ENCODE data around the gene PIAS4.
"Not testable (repeated sequence)": the region's sequence is repeated elsewhere in the genome, so short reads cannot be mapped to it uniquely, and the experiment has no call there.

Gene PIAS4

DNA sequence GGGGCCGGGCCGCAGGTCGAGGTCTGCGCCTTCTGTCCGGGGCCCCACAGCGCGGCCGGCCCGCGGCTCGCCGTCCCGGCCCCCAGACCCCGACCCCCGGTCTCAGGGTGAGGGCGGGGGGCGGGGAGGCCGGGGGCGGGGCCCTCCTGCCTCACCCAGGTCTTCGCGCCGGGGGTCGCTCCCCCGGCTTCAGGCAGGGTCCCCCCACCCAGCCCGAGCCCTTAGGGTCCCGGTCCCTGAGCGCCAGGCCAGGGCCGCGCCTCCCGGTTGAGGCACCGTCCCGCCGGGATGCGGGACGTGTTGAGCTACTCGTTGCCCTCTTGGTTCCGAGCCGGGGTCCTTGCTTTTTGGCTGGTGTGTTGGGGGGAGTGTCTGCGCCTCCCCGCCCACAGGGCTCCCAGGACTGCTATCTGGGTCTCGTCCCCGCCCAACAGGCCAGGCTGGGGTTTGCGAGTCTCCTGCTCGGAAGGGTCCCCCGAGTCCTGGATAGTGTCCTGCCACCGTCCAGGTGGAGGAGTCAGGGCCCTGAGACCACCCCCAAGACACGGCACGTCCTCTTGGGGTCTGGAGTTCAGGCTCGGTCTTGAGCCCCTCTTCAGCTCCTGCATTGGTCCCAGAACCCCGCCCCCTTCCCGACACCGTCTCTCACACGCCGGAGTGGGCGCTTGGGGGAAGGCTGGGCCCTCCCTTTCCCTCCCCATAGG, 452 bp downstream of the PIAS4 start:
- peaks cover 45% of the 10 kb centered on the region for H4K20me1 ChIP-seq (ENCODE audit: insufficient read depth, low read length)
- H2AFZ ChIP-seq (ENCODE audit: low read depth, low read length): peak overlapping the region; percentile 68
- H3K79me2 ChIP-seq (ENCODE audit: insufficient read depth, low read length): peaks cover 58% of the 10 kb centered on the region
- ATAC-seq (ENCODE audit: insufficient read depth, low read depth) (peak; percentile 1; the same call in 1 of the 3 replicates), DNase-seq (peak; percentile 52)
- peak overlapping the region; percentile 89 for H3K9ac ChIP-seq (ENCODE audit: low read depth, low read length)
- no peak for TF ChIP-seq EZH2 (IDR thresholded peaks at IDR 0.05; ENCODE audit: borderline replicate concordance, low read depth, low read length, severe bottlenecking)
- TF ChIP-seq, protein P1, sequence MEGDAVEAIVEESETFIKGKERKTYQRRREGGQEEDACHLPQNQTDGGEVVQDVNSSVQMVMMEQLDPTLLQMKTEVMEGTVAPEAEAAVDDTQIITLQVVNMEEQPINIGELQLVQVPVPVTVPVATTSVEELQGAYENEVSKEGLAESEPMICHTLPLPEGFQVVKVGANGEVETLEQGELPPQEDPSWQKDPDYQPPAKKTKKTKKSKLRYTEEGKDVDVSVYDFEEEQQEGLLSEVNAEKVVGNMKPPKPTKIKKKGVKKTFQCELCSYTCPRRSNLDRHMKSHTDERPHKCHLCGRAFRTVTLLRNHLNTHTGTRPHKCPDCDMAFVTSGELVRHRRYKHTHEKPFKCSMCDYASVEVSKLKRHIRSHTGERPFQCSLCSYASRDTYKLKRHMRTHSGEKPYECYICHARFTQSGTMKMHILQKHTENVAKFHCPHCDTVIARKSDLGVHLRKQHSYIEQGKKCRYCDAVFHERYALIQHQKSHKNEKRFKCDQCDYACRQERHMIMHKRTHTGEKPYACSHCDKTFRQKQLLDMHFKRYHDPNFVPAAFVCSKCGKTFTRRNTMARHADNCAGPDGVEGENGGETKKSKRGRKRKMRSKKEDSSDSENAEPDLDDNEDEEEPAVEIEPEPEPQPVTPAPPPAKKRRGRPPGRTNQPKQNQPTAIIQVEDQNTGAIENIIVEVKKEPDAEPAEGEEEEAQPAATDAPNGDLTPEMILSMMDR (IDR thresholded peaks at IDR 0.05; ENCODE audit: borderline replicate concordance, extremely low read depth, low read length, poor library complexity, severe bottlenecking): no peak
- peaks cover 46% of the 10 kb centered on the region for H3K4me1 ChIP-seq (ENCODE audit: insufficient read depth, low read length)
- H3K36me3 ChIP-seq (ENCODE audit: insufficient read depth, low read length): peaks cover 36% of the 10 kb centered on the region
- no peaks in the 10 kb centered on the region for H3K27me3 ChIP-seq (ENCODE audit: insufficient read depth, low read length, poor library complexity)
- peak overlapping the region; percentile 100 for H3K4me3 ChIP-seq (ENCODE audit: low read depth in 1 of 2, low read length in 2 of 2)
- H3K4me2 ChIP-seq (ENCODE audit: insufficient read depth, low read length): peak overlapping the region; percentile 99
- H3K27ac ChIP-seq (ENCODE audit: low read length): peak overlapping the region; percentile 67
- H3K9me3 ChIP-seq (ENCODE audit: insufficient read depth, low read length, severe bottlenecking): no peaks in the 10 kb centered on the region

DNA sequence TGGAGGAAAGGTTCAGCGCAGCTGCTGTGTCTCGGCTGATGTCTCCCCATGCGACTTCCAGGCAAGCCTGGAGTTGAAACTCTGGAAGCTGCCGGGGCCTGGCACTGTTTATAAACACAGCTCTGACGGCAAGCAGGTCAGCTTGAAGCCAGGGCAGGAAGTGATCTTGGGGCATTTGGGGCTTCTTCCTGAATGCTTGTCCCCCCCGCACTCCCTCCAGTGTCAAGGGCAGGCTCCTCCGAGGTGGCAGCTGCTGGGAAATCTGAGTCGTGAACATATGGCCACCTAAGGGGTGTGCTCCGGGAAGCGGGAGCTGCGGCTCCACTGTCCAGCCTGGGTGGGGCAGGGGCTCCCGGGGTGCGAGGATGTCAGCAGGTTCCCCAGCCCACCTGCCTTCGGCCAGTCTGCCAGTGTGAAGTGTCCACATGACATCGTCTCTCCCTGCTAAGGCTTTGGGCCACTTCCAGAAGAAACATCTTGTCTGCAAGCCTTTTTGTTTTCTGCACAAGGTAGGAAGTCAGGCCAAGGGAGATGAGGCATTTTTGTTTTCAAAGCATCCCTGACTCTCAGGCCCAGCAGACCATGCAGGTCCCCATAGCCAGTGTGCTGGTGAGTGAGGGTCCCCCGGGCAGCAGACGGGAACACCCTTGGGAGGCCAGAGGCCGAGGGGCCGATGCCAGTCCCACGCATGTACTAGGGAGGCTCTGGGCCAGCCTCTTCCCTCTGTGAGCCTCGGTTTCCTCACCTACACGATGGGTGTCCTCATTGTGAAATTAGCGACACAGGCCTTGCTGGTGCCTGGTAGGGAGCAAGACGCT, 2.7 kb downstream of the PIAS4 start:
- H3K4me1 ChIP-seq (ENCODE audit: insufficient read depth, low read length): peaks cover 48% of the 10 kb centered on the region
- peak overlapping the region; percentile 99 for H3K4me2 ChIP-seq (ENCODE audit: insufficient read depth, low read length)
- no peaks in the 10 kb centered on the region for H3K9me3 ChIP-seq (ENCODE audit: insufficient read depth, low read length, severe bottlenecking)
- peaks cover 66% of the 10 kb centered on the region for H4K20me1 ChIP-seq (ENCODE audit: insufficient read depth, low read length)
- H3K9ac ChIP-seq (ENCODE audit: low read depth, low read length): peak overlapping the region; percentile 89
- H3K79me2 ChIP-seq (ENCODE audit: insufficient read depth, low read length): peaks cover 79% of the 10 kb centered on the region
- no peak for ATAC-seq (ENCODE audit: insufficient read depth, low read depth)
- TF ChIP-seq, protein P1 (IDR thresholded peaks at IDR 0.05; ENCODE audit: borderline replicate concordance, extremely low read depth, low read length, poor library complexity, severe bottlenecking): no peak
- no peak for TF ChIP-seq EZH2 (IDR thresholded peaks at IDR 0.05; ENCODE audit: borderline replicate concordance, low read depth, low read length, severe bottlenecking)
- peaks cover 58% of the 10 kb centered on the region for H3K36me3 ChIP-seq (ENCODE audit: insufficient read depth, low read length)
- H3K27me3 ChIP-seq (ENCODE audit: insufficient read depth, low read length, poor library complexity): no peaks in the 10 kb centered on the region
- no peak for DNase-seq
- H3K27ac ChIP-seq (ENCODE audit: low read length): no peak overlapping the region
- no peak overlapping the region for H3K4me3 ChIP-seq (ENCODE audit: low read depth in 1 of 2, low read length in 2 of 2)
- H2AFZ ChIP-seq (ENCODE audit: low read depth, low read length): no peak overlapping the region

DNA sequence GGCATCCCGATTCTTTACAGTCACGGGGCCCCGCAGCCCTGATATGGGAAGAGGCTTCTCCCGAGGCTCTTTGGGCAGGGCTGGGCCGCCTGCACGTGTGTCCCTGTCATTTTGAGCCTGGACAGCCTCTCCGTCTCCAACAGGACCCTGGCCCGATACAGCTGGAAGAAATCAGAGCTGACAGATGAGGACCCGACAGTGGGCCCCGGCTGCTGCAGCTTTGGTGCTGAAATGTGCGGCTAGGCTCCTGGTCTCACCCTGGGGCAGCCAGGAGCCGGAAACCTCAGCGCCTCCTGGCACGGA, 3.2 kb downstream of the PIAS4 start:
- peaks cover 84% of the 10 kb centered on the region for H3K79me2 ChIP-seq (ENCODE audit: insufficient read depth, low read length)

DNA sequence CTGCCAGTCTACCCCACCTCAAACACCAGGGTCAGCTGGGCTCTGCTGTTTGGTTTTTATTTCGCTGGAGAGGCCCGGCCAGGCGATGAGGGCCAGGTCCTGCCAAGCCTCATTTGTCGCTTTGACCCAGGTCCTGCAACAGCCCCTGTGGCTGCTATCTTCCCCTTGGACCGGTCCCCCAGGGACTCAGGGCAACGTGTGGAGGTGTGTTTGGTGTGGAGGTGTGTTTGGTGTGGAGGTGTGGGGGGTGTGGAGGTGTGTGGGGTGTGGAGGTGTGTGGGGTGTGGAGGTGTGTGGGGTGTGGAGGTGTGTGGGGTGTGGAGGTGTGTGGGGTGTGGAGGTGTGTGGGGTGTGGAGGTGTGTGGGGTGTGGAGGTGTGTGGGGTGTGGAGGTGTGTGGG, 3.9 kb downstream of the PIAS4 start:
- not testable (repeated sequence) for H3K4me3 ChIP-seq (ENCODE audit: low read depth in 1 of 2, low read length in 2 of 2); H3K27me3 ChIP-seq (ENCODE audit: insufficient read depth, low read length, poor library complexity); DNase-seq; ATAC-seq (ENCODE audit: insufficient read depth, low read depth); H3K9ac ChIP-seq (ENCODE audit: low read depth, low read length); H3K27ac ChIP-seq (ENCODE audit: low read length); H3K9me3 ChIP-seq (ENCODE audit: insufficient read depth, low read length, severe bottlenecking); H2AFZ ChIP-seq (ENCODE audit: low read depth, low read length)
- Histone ChIP-seq H3K4me2 (ENCODE audit: insufficient read depth, low read length) (peak overlapping the region; percentile 99; the same call in 1 of the 2 replicates), H3K4me1 (ENCODE audit: insufficient read depth, low read length) (peaks cover 40% of the 10 kb centered on the region), H3K79me2 (ENCODE audit: insufficient read depth, low read length) (peaks cover 90% of the 10 kb centered on the region), H3K36me3 (ENCODE audit: insufficient read depth, low read length) (peaks cover 70% of the 10 kb centered on the region), H4K20me1 (ENCODE audit: insufficient read depth, low read length) (peaks cover 78% of the 10 kb centered on the region)

More for the DNA sequence above, 3.2 kb downstream of the PIAS4 start:
- TF ChIP-seq, protein P1 (IDR thresholded peaks at IDR 0.05; ENCODE audit: borderline replicate concordance, extremely low read depth, low read length, poor library complexity, severe bottlenecking): no peak
- no peak for TF ChIP-seq EZH2 (IDR thresholded peaks at IDR 0.05; ENCODE audit: borderline replicate concordance, low read depth, low read length, severe bottlenecking)
- H3K9me3 ChIP-seq (ENCODE audit: insufficient read depth, low read length, severe bottlenecking): no peaks in the 10 kb centered on the region
- H3K27ac ChIP-seq (ENCODE audit: low read length): no peak overlapping the region
- H3K9ac ChIP-seq (ENCODE audit: low read depth, low read length): no peak overlapping the region
- no peak overlapping the region for H2AFZ ChIP-seq (ENCODE audit: low read depth, low read length)
- H4K20me1 ChIP-seq (ENCODE audit: insufficient read depth, low read length): peaks cover 71% of the 10 kb centered on the region
- peaks cover 64% of the 10 kb centered on the region for H3K36me3 ChIP-seq (ENCODE audit: insufficient read depth, low read length)
- ATAC-seq (ENCODE audit: insufficient read depth, low read depth): no peak
- peak overlapping the region; percentile 99; the same call in 1 of the 2 replicates for H3K4me2 ChIP-seq (ENCODE audit: insufficient read depth, low read length)
- H3K27me3 ChIP-seq (ENCODE audit: insufficient read depth, low read length, poor library complexity): no peaks in the 10 kb centered on the region
- H3K4me1 ChIP-seq (ENCODE audit: insufficient read depth, low read length): peaks cover 46% of the 10 kb centered on the region
- no peak overlapping the region for H3K4me3 ChIP-seq (ENCODE audit: low read depth in 1 of 2, low read length in 2 of 2)
- DNase-seq: no peak
